A673 (cell line): ENCODE data around the gene ALDH1B1. TPM values are rescaled to one million over a fixed set of nuclear protein-coding genes. Genes with fewer than 3 reads are reported as not detected.

ENCODE experiments used
- BruUV-seq: library from RNA; stranded (reverse); fragments of 400-500 nt; replicated peaks from 2 replicates; lab custom pipeline; 2021; lab: Mats Ljungman, UMichigan
- CTCF ChIA-PET: fragments of 300-600 bp; sonication (Branson Sonifier 250); formaldehyde crosslinking; loops from one replicate; lab custom pipeline; 2022; ENCODE audit warnings: antibody characterized with exemption; lab: Charles Lee
- POLR2A ChIA-PET: fragments of 300-600 bp; sonication (Branson Sonifier 250); formaldehyde crosslinking; loops from one replicate; lab custom pipeline; 2022; ENCODE audit warnings: antibody characterized with exemption; ENCODE audit not compliant: low non-redundant PET; lab: Charles Lee
- DNase-seq: peaks from one replicate; pipeline ENCODE4 v3.0.0-alpha.2; 2015; ENCODE audit warnings: low spot score
- H3K27ac ChIP-seq: fragments of 200-600 bp; sonication (generic); 2 replicates; pipeline ENCODE4 v1.5.1; 2016; ENCODE audit warnings: mixed run types, low read depth, mild to moderate bottlenecking, mixed read lengths, antibody characterized with exemption, low read length; ENCODE audit not compliant: poor library complexity, severe bottlenecking
- H3K27me3 ChIP-seq: fragments of 200-600 bp; sonication (generic); replicated peaks from 2 replicates; pipeline ENCODE4 v1.6.1; 2017; ENCODE audit warnings: mixed run types, low read depth, mild to moderate bottlenecking, mixed read lengths, antibody characterized with exemption, low read length; ENCODE audit not compliant: insufficient read depth, poor library complexity
- H3K36me3 ChIP-seq: fragments of 200-600 bp; sonication (generic); 2 replicates; pipeline ENCODE4 v1.6.1; 2016; ENCODE audit warnings: mixed run types, mild to moderate bottlenecking, mixed read lengths, antibody characterized with exemption, low read length; ENCODE audit not compliant: insufficient read depth, poor library complexity, severe bottlenecking
- H3K4me1 ChIP-seq: fragments of 200-600 bp; sonication (generic); 2 replicates; pipeline ENCODE4 v1.6.1; 2017; ENCODE audit warnings: mixed run types, mild to moderate bottlenecking, mixed read lengths, antibody characterized with exemption, low read length; ENCODE audit not compliant: insufficient read depth, poor library complexity, severe bottlenecking
- H3K4me3 ChIP-seq: fragments of 200-600 bp; sonication (generic); 2 replicates; pipeline ENCODE4 v1.5.1; 2016; ENCODE audit warnings: low read depth, mixed run types, mild to moderate bottlenecking, mixed read lengths, low read length; ENCODE audit not compliant: poor library complexity, severe bottlenecking
- H3K9me3 ChIP-seq: fragments of 200-600 bp; sonication (generic); 2 replicates; pipeline ENCODE4 v1.6.1; 2016; ENCODE audit warnings: mixed run types, low read depth, mild to moderate bottlenecking, mixed read lengths, antibody characterized with exemption, low read length; ENCODE audit not compliant: poor library complexity, severe bottlenecking
- EZH2 ChIP-seq: fragments of 200-600 bp; sonication (generic); IDR thresholded peaks from 2 replicates; pipeline ENCODE4 v1.6.1; 2017; ENCODE audit warnings: borderline replicate concordance, low read depth, mild to moderate bottlenecking, mixed read lengths, antibody characterized with exemption, low read length; ENCODE audit not compliant: poor library complexity, severe bottlenecking
- intact Hi-C: fragments of 100-400 bp; cut with micrococcal nuclease; formaldehyde crosslinking; loops from one replicate; pipeline ENCODE4 v1.10.0; 2022; ENCODE audit not compliant: unreplicated experiment
- total RNA-seq: library from RNA; stranded (reverse); gene quantifications from 2 replicates; pipeline ENCODE4 v1.2.3, GENCODE V29; 2021
- TF ChIP-seq, protein P1 (sequence below): fragments of 300-800, 200-600 bp; sonication (generic); conservative IDR thresholded peaks from 2 replicates; pipeline ENCODE4 v1.5.1; 2017; ENCODE audit warnings: low read depth, mild to moderate bottlenecking, antibody characterized with exemption, low read length, moderate library complexity, mixed read lengths

ALDH1B1 gene
- total RNA-seq, 1 experiment from 2014 or later, result 29.0 TPM

DNA sequence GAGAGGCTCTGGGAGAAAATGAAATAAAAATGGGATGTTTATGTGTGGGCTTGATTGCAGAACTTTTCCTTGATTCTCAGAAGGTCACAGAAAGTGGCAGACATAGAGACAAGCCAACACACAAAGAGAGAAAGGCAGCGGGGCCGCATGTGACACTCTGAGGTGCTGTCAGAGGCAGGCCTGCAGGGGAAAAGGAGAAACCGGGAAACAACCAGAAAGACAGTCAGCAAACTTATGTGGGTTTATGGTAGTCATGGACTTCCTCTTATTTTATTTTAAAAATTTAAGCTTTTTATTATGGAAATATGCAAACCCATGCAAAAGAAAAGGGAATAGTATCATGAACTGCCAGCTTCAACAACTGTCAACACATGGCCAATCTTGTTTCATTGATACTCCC, 48.0 kb downstream of the ALDH1B1 start:
- Histone ChIP-seq H3K27ac (no peak overlapping the region), H3K9me3 (no peaks in the 10 kb centered on the region), H3K27me3 (peaks cover 7% of the 10 kb centered on the region), H3K4me1 (no peaks in the 10 kb centered on the region), H3K4me3 (no peak overlapping the region), H3K36me3 (no peaks in the 10 kb centered on the region)
- ChIA-PET POLR2A (no interaction called here), CTCF (no interaction called here)
- intact Hi-C loops, result loop anchor here (10.0 kb wide), 1 partner anchor 154 kb away; no protein-coding TSS in a partner anchor
- no TSS peak for BruUV-seq
- TF ChIP-seq, protein P1, sequence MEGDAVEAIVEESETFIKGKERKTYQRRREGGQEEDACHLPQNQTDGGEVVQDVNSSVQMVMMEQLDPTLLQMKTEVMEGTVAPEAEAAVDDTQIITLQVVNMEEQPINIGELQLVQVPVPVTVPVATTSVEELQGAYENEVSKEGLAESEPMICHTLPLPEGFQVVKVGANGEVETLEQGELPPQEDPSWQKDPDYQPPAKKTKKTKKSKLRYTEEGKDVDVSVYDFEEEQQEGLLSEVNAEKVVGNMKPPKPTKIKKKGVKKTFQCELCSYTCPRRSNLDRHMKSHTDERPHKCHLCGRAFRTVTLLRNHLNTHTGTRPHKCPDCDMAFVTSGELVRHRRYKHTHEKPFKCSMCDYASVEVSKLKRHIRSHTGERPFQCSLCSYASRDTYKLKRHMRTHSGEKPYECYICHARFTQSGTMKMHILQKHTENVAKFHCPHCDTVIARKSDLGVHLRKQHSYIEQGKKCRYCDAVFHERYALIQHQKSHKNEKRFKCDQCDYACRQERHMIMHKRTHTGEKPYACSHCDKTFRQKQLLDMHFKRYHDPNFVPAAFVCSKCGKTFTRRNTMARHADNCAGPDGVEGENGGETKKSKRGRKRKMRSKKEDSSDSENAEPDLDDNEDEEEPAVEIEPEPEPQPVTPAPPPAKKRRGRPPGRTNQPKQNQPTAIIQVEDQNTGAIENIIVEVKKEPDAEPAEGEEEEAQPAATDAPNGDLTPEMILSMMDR, result no peak
- no peak for TF ChIP-seq EZH2
- no peak for DNase-seq

DNA sequence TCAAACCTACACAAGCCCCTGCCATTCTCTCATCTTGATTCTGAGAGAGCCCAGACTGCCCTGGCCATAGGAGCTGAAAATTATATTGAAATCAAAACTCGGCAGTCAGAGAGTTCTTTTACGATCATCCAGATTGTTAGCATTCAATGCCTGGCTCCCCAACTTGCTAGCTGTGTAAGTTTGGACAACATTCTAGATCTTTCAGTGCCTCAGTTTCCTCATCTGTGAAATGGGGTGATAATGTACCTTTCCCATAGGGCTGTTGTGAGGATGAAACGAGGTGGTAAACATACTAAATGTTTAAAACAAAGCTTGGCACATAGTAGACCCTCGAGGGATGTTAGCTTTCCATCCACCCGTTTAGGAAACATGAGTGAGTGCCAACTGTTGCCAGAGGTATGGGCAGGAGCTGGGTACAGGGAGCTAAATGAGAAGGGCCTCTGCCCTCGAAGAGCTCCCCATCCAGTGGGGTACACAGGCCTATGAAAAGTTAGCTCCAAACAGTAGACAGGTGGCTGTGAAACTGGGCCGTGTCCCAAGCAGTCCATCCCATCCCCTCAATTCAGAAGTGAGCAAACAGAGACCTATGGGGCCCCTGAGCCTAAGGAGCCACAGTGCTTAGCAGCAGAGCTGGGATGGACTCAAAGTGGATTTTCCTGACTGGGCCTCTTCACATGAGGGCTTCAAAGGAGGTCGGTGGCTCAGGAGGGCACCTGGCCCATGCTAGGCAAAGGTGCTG, 49.0 kb downstream of the ALDH1B1 start:
- no TSS peak for BruUV-seq
- H3K36me3 ChIP-seq, result no peaks in the 10 kb centered on the region
- ChIA-PET POLR2A (no interaction called here), CTCF (no interaction called here)
- intact Hi-C loops, result loop anchor here (10.0 kb wide), 1 partner anchor 153 kb away; no protein-coding TSS in a partner anchor
- H3K9me3 ChIP-seq, result no peaks in the 10 kb centered on the region
- DNase-seq, result no peak
- H3K27ac ChIP-seq, result no peak overlapping the region
- peaks cover 17% of the 10 kb centered on the region for H3K27me3 ChIP-seq
- TF ChIP-seq, protein P1, result no peak
- no peak for TF ChIP-seq EZH2
- no peaks in the 10 kb centered on the region for H3K4me1 ChIP-seq
- no peak overlapping the region for H3K4me3 ChIP-seq

DNA sequence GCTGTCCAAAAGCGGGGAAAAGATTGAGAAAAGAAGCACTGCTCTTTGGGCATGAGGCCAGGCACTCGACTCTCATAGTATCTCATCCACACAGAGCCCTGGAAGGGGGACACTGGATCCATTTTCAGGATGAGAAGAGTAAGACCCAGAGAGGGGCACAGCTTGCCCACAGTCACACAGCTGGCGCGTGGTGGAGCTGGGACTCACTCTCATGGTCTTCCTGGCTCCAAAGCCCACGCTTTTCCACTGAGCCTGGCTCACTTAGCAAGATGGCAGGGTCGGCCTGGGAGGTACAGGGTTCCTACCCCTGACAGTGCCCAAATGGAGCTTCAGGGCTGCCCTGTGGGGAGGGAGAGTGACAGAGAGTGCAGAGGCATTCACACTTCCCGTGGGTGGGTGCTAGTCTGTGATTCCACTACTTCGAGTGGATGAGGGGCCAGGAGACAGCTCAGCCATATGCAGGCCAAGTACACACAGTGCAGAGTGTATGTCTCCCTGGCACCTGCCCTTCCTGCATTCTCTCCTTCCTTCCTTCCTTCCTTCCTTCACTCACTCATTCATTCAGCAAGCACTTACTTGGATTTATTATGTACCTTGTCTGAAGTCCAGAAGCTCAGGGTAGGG, 50.1 kb downstream of the ALDH1B1 start:
- no peak overlapping the region for H3K4me3 ChIP-seq
- intact Hi-C loops, result loop anchor here (10.0 kb wide), 1 partner anchor 152 kb away; no protein-coding TSS in a partner anchor
- H3K36me3 ChIP-seq, result no peaks in the 10 kb centered on the region
- no peaks in the 10 kb centered on the region for H3K9me3 ChIP-seq
- no peak overlapping the region for H3K27ac ChIP-seq
- H3K27me3 ChIP-seq, result peaks cover 20% of the 10 kb centered on the region
- no TSS peak for BruUV-seq
- H3K4me1 ChIP-seq, result no peaks in the 10 kb centered on the region
- TF ChIP-seq EZH2, result no peak
- TF ChIP-seq, protein P1, result no peak
- ChIA-PET CTCF (no interaction called here), POLR2A (interaction anchor here (0.5 kb wide), 1 partner anchor 557 kb away, joined by 11 read pairs; no protein-coding TSS in a partner anchor)
- DNase-seq, result no peak
